Stimulated activated CD8-positive, alpha-beta memory T cell treated with anti-CD3 and anti-CD28 coated beads, Interleukin-7, amount 100 ng/mL, for 1 hour (primary cell): Measurements from ENCODE around the gene FBXL13.

Source experiments
- DNase-seq, 2 donors: peaks; one replicate each; pipeline ENCODE4 v3.0.0-alpha.2; 2020; ENCODE audit warnings: low read depth in 2 of 2

The FBXL13 gene

DNA sequence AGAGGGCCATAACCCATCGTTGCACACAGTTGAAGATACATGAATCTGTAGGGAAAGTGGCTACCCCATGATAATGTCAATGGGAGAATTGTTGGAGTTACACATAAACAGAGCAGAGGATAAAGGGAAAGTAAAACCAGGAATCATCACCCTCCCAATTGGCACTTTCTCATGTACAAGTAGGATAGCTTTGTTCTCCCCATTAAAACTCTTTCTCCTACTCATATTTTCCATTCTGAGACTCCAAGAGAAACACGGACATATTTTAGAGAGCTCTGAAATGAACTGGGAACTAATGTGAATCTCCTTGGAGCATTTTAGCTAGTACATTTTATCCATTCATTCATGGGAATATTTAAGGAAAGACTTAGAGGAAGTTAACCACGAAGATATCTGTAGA is 179.0 kb downstream of the FBXL13 start:
- DNase-seq: no peak

DNA sequence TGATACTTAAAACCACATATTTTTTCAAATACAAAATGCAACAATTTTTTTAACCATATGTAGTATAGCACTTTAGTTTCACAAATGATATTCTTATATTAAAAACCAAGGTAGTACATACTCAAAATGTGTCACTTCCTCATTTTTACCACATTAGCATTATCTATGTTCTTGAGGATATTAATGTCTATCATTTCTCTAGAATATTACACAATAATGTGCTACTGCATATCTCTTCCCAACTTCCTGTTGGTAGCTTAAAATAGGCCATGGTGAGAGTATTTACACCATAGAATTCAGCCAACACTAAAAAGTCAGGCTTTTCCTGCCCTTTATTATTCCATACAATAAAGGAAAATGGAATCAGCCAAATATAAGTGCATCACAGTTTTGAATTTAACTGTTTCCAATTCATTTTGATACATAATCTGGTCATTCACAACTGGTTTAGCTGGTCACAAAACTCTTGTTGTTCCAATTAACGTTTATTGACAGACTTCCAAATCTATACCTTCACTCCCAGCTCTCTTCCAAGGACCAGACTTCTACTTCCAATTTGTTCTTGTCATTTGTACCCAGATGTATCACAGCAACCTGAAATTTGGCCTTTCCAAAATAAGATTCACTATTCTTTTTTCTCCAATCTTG is 181.8 kb downstream of the FBXL13 start:
- DNase-seq: no peak

DNA sequence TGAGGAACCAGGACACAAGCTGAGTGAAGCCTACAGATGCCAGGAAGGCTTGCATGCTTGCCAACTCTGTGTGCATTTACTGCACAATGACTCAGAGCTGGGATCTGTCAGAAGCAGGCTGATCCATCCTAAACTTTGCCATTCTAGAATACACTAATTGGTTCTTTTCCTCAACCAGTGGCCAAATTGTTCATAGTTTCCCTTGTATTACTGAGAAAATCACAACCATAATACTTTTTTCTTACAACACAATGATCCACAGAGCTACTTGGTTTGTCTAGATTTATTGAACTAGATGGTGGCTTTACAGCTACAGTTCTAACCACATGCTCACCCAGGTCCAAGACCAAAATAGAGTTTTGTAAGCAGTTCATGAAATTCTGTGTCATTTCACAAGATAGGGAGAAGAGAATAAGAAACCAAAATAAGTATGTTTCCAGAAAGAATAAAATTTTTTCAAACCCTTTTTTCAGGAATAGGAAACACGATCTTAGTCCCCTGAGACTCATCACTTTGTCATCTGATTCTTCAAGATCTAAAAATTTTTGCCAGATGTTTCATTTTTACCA is 182.8 kb downstream of the FBXL13 start:
- DNase-seq: no peak

DNA sequence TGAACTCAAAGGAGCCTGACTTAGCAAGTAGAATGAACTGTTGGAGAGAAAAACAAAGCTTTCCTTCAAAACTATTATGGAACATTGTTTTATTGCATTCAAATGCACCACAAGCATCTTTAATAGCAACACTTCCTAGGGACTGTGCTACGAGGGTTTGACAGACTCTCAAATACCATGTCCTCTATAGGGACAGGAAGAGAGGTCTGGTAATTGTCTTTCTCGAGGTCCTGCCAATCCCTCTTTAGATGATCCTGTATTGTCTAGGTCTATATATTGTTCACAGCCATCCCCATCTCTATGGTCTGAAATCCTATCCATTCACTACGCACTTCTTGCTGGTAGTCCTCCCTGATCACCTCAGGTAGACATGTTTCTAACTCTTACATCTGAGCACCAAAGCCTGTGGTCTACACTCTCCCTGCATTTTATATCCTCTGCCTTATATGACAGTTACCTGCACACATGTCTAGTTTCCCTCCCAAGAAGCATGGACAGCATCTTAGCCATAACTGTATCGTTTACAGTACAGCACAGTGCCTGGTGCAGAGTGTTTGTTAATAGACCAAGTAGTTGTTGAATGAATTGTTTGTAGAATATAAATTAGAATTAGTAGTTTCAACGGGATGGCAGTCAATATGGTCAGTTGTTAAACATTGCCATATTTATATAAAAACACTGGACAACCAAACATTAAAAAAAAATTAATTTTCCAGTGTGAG is 183.5 kb downstream of the FBXL13 start:
- no peak for DNase-seq

DNA sequence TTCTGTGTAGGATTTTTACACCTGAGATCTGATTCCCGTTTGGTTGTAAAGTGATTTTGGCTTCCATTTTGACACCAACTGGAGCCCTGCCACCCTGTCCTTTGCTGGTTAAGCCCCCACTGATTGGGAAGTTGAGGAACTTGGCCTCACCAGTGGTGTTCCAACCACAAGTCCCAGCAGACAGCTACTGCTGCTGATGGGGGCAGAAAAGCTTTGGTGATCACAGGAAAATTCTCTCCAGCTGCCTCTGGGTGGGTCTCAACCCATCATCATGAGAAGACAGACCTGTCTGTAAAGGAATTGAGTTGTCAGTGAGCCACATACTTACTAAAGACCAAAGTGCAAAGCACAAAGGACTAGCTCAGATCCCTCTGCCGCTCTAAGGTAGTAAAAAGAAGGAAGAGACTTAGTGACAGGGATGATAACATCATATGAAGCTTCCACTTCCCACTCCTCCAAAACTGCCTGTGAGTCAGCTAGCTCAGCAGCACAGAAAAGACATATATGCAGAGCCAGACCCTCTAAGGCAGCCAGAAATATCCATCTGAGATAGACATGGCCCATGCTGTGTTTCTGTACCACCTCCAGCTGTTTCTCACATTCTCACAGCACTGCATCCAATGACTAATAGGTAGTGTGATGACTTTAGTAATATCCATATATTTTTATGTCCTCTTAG is 184.2 kb downstream of the FBXL13 start:
- DNase-seq: no peak

DNA sequence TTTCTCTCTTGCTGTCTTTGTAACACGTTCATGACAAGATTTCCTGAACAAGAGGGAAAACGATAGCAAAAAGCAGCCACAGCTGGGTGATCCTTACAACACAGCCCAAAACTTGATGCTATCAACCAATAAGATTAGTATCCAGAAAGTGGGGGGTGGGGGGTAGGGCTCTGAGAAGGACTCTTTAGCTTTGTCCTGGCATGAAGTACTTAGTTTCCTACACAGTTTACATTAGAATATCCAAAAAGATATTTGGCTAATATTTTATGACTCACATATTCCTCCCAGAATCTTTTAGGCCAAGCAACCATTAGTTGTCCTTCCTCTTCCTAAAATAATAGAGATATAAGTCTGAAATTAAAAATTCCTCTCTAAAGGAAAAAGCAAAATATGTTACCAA is 184.7 kb downstream of the FBXL13 start:
- no peak for DNase-seq

DNA sequence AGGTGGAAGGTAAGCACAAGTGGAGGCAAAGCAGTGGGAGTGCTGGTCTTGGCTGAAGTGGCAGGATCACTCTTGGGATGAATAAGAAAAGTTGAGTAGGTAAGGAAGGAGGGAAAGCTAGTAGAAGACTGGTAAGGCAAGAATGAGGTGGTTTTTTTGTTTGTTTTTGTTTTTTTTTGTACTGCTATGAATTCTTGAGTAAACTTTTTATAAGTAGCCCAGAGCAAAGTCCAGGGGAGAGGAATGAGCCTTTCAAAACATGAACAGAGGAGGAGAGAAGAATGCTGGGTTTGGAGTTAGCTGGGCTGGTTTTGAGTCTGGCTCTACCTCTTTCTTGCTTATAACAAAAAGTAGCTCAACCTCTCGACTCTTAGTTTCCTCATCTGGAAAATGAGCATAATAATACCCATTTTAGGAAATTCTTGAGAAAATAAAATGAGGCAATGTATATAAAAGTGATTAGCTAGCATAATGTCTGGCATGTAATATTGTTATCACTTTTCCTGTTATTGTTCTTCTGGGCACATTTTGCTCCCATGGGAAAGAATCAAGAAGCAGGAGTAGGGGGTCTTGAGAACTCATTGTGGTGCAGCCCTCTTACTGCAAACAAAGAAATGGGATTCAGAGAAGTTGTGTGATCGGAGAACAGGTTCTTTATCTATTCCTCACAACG is 185.9 kb downstream of the FBXL13 start:
- no peak for DNase-seq

DNA sequence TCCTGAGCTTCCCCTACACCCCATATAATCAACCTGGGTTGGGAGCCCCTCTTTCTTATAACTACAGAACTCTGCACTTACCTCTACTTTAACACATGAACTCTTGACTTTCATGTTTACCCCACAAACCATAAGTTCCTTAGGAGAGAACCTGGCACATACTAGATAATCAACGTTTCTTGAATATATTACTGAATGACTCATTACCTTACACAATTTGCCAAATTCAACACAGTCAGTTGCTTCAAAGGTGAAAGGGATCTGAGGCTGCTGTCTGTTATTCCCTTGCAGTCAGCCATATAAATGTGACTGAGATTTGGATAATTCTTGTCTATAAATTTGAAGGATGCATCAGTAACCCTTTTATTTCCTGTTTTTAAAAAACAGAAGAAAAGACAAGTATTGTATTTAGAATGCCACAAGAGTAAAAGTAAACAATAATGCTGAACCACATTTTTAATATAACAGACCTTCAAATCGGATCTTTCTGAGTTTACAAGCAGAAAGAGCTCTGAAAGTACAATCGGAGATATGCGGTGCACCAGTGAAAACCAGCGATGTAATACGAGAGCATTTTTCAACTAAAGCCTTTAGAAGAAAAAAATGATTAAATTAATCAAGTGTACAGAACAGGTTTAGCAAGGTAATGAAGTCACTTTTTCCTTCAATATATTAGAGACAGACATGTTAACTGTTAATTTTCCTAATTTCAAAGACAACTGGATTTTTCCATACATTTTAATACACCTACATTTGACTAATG is 191.3 kb downstream of the FBXL13 start:
- no peak for DNase-seq

DNA sequence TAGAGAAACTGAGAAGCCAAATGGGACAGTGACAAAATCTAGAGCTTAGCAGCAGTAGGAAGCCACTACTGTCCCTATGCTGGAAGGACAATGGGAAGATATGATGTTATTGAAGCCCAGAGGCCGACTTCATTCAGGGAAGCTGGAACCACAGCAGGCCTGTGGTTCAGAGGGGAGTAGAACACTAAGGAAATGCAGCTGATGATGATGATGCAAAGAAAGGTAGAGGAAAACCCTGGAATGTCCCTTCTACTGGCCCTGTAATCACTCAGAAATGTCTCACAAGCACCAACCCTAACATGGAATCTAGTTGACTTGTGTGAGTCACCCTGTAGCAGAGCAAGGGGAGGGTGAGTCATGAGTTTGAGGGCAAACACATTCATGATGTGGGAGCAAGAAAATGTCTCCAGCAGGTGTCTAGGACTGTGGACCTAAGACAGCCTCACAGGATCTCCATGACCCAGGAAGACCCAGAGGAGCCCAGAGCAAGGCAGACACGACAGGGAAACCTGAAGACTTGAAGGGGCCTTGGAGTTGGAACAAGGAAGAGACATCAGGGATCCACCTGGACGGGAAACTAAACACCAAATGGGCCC is 198.8 kb downstream of the FBXL13 start:
- DNase-seq: no peak

DNA sequence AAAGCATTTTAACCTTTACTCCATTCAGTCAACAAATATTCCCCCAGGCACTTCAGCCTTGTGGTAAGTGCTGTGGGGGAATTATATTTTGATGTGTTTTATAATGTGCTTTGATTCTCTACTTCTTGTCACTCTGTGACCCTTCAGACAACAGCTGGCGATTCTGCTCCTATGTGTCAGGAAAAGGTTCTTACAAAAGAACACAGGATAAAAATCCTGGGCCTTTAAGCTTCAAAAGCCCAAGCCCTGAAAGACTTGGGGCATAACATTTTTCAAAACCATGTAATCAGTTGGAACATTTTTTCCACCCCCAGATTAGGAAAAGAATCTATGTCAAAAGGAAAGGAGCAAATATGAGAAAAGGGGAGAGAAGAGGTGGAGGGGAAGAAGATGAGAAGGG is 199.6 kb downstream of the FBXL13 start:
- DNase-seq: no peak

DNA sequence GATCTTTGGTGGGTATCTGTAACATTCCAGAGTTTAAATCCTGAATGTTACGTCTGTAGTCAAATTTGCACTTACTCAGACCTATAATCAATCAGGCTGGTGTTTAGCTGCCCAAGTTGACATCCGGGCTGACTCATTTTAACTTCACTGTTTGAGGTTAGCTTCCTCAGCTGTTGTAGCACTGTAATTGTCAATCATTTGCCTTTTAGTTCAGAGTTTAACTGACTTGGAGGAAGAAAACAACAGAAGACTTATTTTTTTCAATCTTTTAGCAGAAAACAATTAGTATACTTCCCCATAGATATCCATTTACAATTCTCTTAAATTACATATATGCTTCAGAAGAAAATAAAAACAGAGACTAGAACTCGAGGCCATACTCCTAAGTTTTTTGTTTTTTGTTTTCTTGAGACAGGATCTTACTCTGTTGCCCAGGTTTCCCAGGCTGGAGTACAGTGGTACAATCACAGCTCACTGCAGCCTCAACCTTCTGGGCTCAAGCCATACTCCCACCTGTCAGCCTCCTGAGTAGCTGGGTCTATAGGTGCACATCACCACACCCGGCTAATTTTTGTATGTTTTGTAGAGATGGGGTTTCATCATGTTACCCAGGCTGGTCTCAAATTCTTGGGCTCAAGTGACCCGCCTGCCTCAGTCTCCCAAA is 200.3 kb downstream of the FBXL13 start:
- DNase-seq: no peak

DNA sequence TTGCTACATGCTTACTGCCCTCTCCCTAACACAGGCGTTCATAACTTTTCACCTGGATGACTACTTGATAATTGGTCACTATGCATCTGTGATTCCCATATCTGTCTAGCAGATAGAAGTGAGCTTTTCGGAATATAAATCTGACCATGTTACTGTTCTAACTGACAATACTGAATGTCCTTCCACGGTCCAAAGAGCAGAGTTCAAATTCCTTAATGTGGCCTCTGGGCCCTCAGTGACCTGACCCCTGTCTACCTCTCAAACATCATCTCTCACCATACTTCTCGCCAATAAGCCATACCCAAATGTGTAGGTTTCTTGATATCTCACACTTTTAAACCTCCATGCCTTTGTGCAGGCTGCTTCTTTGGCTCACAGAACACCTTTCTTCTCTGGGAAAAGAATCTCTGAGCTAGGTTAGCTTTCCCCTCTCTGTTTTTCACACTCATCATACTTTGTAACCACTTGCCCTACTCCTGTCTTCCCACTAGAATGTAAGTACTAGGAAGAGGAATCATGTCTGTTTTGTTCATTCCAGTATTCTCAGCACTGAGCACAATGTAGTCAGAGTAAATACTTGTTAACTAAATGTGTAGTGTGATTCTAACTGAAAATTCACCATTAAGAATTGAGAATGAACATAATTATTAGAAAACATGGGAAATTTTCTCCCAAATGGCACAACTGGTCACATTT is 201.0 kb downstream of the FBXL13 start:
- DNase-seq: no peak

DNA sequence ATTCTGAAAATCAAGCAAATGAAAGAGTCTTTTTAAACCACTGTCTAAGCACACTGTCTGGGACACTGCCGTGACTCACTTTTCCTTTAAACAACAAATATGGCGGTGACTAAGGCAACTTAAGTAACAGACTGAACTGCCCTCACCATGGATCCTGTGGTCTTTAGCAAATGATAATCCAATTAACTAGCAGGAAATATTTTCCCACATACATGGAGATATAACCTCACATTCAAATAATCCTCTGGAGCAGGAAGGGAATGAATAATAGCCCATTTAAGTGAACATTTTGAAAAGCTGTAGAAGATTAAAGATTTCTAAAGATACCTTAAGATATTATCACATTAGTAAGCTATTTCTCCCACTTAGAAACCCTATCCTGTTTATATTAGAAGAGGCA is 202.1 kb downstream of the FBXL13 start:
- DNase-seq: no peak

DNA sequence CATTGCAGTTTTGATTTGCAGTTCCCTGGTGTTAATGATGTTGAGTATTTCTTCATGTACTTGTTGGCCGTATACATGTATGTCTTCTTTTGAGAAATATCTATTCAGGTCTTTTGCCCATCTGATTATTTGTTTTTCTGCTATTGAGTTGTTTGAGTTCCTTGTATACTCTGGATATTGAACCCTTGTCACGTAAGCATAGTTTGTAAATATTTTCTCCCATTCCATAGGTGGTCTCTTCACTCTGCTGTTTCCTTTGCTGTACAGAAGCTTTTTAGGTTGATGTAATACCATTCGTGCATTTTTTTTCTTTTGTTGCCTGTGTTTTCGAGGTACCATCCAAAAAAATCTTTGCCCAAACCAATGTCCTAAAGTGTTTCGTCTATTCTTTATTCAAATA is 205.4 kb downstream of the FBXL13 start:
- no peak for DNase-seq

DNA sequence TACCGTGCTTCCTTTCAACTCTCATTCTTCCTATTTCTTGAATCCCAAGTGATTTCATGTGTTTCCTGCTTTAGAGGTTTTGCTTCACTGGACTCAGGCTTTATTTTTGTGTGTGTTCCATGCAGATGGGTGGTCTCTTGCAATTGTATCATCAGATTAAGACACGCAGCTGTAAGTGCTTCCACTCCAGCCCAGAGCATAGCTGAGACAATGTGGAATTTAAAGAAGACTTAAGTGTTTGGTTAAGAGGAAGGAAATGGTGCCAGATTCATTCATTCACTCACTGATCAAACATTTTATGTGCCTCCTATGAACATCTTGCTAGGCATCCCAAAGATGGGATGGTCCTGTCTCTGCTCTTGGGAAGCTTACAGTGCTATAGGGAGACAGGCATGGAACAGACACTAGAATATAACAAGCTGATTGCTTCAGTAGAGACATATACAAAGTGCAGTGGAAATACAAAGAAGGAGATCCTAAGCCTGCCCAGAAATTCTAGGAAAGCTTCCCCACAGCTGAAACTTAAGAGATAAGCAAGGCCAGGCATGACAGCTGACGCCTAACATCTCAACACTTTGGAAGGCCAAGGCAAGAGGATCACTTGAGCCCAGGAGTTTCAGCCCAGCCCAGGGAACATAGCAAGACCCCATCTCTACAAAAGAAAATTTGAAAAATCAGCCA is 207.9 kb downstream of the FBXL13 start:
- DNase-seq: no peak

DNA sequence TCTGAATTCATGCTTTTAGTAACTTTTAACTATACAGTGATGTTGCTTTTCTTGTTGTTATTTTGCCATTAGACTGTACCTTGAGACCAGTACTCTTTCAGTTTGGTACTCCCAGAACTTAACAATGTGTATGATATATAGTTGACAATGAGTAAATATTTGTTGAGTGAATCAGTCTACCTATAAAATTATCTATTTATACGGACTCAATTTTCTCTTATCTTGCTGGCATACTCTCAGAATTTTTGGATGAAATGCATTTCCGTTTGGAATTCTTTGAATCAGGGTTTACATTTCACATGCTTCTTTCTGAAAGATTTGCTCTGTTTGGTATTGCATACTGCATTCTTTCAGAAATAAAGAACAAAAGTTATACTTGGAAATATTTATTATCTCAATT is 209.6 kb downstream of the FBXL13 start:
- DNase-seq: no peak

DNA sequence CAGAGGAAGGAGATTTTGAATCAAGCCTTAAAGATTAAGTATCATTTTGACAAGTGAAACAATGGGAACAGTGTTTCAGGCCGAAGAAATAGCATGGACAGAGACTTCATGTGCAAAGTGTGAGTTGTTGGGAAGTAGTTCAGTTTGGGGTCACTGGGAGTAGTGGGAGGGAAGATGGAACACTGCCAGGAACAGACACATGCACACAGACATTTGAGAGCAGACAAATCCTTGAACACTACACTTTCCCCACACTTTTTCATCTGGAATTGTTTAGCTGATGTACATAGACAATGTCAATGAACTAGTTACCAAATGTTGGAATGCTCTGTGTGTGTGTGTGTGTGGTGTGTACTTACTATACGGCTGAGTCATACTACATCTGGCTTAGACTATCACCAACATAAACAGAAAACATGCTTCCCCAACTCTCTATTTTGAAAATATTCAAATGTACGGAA is 214.2 kb downstream of the FBXL13 start:
- DNase-seq: no peak

DNA sequence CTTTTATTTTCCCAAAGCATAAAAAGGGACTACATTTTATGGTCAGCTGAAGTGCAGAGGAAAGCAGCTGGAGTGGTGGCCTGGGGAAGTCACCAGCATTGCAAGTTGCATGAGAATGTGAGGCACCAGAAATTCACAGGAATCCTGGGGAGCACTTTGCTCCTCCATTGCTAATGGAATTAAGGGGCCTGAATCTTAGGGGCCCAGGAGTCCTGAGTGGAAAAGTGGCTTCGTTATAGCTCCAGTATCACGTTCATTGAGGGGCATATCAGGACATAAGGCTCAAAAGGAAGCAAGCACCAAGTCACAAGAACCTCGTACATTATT is 214.8 kb downstream of the FBXL13 start:
- DNase-seq: no peak

DNA sequence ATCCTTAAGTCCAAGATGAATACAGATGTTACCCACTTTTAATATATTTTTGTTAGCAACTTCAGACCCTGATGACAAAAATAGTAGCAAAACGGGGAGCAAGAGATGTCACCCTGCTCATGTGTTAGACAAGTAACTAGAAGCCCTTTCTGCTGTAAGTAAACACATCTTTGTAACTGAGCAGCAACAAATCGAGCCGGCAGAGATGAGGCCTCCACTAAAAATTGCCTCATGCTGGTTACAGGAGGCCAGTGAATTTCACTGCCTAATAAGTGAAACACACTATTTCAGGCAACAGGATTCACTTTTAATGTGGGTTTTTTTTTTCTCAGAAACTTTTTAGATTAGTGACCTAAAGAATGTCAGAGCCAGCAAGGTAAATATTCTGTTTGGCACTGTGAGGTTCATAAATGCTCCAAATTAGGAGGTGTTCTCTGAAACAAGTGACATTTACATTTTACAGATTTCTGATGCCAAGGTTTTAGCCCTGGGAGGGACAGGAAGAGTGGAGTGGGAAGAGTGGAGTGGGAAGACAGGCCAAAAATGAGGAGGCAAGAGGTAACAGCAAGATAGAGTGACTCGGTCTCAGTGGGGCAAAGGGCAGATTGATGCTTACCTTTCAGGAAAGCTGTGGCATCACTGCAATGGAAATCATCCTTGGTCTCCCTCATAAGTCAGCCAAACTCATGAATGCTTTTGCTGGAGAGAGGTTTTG is 215.4 kb downstream of the FBXL13 start:
- DNase-seq: no peak
